T-helper 17 cell (primary cell): ENCODE data around the gene TULP3. TPM values are rescaled to one million over a fixed set of nuclear protein-coding genes. Genes with fewer than 3 reads are reported as not detected.

ENCODE experiments used
- ATAC-seq: fragments of 150-1000 bp; cut with Tn5 transposase; 2 replicates; pipeline ENCODE4 v1.10.0; 2021; ENCODE audit warnings: mild to moderate bottlenecking, moderate library complexity
- DNase-seq, 3 donors: peaks; one replicate each; pipeline versions ENCODE4 v3.0.0 to v3.0.0-alpha.2; 2020 to 2021
- H3K9me3 ChIP-seq: one replicate; pipeline ENCODE4 v1.7.0; 2013; ENCODE audit warnings: low read length, mild to moderate bottlenecking; ENCODE audit not compliant: control insufficient read depth, poor library complexity, severe bottlenecking
- H3K27ac Mint-ChIP-seq: one replicate; pipeline ENCODE4 v1.8.0; 2022; ENCODE audit warnings: mild to moderate bottlenecking, moderate library complexity, mixed read lengths
- H3K27me3 Mint-ChIP-seq: one replicate; pipeline ENCODE4 v1.8.0; 2022; ENCODE audit warnings: mixed read lengths
- H3K36me3 Mint-ChIP-seq: one replicate; pipeline ENCODE4 v1.8.0; 2022; ENCODE audit warnings: low read depth, mixed read lengths
- H3K4me1 Mint-ChIP-seq: one replicate; pipeline ENCODE4 v1.8.0; 2022; ENCODE audit warnings: mild to moderate bottlenecking, mixed read lengths
- H3K4me3 Mint-ChIP-seq: one replicate; pipeline ENCODE4 v1.8.0; 2022; ENCODE audit warnings: mild to moderate bottlenecking, moderate library complexity, mixed read lengths
- total RNA-seq, 4 donors: library from RNA in 2 of 4; stranded (reverse) in 2 of 4; gene quantifications; one replicate each; pipeline ENCODE4 v1.2.3 and lab custom pipeline; 2022 to 2026

The TULP3 gene
- total RNA-seq, 2 donors from 2014 or later, result 6.3 to 7.9 TPM

DNA sequence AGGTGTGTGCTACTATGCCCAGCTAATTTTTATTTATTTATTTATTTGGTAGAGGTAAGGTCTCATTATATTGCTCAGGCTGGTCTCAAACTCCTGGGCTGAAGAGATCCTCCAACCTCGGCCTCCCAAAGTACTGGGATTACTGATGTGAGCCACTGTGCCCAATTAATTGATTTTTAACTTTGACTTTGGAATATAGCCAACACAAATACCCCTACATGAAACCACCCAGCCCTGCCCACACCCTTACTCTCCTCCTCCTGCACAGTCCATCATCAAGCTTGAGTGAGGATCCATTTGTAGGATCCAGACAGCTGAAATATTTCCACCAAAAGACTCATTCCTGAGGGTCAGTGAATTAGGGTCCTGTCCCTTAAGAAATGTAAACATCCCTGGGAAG, 65.2 kb downstream of the TULP3 start:
- Mint-ChIP-seq H3K27ac (no peak overlapping the region), H3K36me3 (peaks cover 10% of the 10 kb centered on the region), H3K27me3 (peaks cover 38% of the 10 kb centered on the region), H3K4me1 (peaks cover 6% of the 10 kb centered on the region), H3K4me3 (no peak overlapping the region)
- ATAC-seq, result no peak
- no peak for DNase-seq
- no peaks in the 10 kb centered on the region for H3K9me3 ChIP-seq

- peaks cover 10% of the 10 kb centered on the region for H3K36me3 Mint-ChIP-seq
- DNase-seq, result no peak
- H3K9me3 ChIP-seq, result no peaks in the 10 kb centered on the region
- no peak for ATAC-seq
- no peak overlapping the region for H3K27ac Mint-ChIP-seq
- H3K27me3 Mint-ChIP-seq, result peaks cover 51% of the 10 kb centered on the region
- peaks cover 7% of the 10 kb centered on the region for H3K4me1 Mint-ChIP-seq
- peak overlapping the region; percentile 79 for H3K4me3 Mint-ChIP-seq
These were observed 67.2 kb downstream of the TULP3 start for GRCh38 chr12:2957816-2958431.

DNA sequence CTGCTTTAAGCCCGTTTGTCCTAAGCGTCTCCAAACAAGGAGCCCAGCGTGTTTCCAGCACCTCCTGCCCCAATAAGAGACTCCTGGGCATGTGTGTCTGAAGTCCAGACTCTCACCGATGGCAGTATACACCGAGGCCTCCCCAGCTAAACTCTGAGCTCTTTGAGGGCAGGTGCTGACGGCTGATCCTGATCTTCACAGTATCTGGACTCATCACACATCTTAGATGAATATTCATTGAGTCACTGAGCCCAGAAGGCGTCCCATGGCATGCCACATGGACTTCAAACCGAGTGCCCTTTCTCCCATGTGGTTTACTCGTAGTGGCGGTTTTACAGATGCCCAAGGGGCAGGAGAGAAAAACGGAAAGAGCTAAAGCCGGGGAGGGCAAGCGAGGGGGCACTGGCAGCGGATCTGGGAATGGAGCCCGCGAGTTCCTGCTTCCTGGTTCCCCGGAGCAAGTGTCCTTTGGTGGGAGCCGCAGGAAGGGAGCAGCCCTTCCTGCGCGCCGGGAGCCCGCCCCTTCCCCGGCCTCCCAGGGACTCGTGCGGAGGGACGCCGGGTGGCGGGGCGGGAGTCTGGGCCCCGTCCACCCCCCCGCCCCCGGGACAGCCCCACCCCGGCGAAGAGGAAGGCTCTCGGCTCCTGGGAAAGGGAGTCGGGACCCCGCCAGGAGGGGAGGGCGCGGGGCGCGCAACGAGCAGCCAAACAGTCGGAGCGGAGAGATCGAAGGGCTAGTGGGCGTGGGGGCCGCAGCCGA, 67.9 kb downstream of the TULP3 start:
- peak overlapping the region; percentile 79 for H3K4me3 Mint-ChIP-seq
- no peaks in the 10 kb centered on the region for H3K9me3 ChIP-seq
- H3K36me3 Mint-ChIP-seq, result peaks cover 10% of the 10 kb centered on the region
- ATAC-seq (no peak), DNase-seq (no peak)
- no peak overlapping the region for H3K27ac Mint-ChIP-seq
- H3K4me1 Mint-ChIP-seq, result peaks cover 7% of the 10 kb centered on the region
- H3K27me3 Mint-ChIP-seq, result peaks cover 58% of the 10 kb centered on the region

DNA sequence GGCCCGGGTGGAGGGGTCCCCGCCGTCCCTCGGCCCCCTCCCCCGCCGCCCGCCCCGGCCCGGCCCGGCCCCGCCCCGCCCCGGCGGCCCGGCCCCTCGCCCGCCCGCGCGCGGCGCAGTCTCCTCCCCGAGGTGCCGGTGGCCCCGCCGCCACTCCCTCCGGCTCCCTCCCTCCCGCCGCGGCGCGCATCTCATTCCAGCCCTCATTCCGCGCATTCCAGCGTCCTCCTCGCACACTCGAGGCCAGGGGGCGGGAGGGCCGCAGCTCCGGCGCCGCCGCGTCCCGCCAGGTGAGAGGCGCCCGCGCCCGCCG, 68.5 kb downstream of the TULP3 start, which contains the start of gene TEAD4:
Gene TEAD4, plus strand, starts transcription at position 206 of the 313 bp plus-strand sequence.
- Mint-ChIP-seq H3K36me3 (peaks cover 10% of the 10 kb centered on the region), H3K27me3 (peaks cover 63% of the 10 kb centered on the region), H3K4me3 (peak within 1 kb of the TSS; percentile 81), H3K4me1 (peaks cover 7% of the 10 kb centered on the region), H3K27ac (no peak within 1 kb of the TSS)
- DNase-seq (no peak), ATAC-seq (no peak)
- no peaks in the 10 kb centered on the region for H3K9me3 ChIP-seq

GRCh38 chr12:2959505-2960389, 69.1 kb downstream of the TULP3 start:
- peaks cover 68% of the 10 kb centered on the region for H3K27me3 Mint-ChIP-seq
- no peak for DNase-seq
- peaks cover 10% of the 10 kb centered on the region for H3K36me3 Mint-ChIP-seq
- ATAC-seq, result no peak
- peak overlapping the region; percentile 81 for H3K4me3 Mint-ChIP-seq
- no peak overlapping the region for H3K27ac Mint-ChIP-seq
- H3K4me1 Mint-ChIP-seq, result peaks cover 7% of the 10 kb centered on the region
- H3K9me3 ChIP-seq, result no peaks in the 10 kb centered on the region

DNA sequence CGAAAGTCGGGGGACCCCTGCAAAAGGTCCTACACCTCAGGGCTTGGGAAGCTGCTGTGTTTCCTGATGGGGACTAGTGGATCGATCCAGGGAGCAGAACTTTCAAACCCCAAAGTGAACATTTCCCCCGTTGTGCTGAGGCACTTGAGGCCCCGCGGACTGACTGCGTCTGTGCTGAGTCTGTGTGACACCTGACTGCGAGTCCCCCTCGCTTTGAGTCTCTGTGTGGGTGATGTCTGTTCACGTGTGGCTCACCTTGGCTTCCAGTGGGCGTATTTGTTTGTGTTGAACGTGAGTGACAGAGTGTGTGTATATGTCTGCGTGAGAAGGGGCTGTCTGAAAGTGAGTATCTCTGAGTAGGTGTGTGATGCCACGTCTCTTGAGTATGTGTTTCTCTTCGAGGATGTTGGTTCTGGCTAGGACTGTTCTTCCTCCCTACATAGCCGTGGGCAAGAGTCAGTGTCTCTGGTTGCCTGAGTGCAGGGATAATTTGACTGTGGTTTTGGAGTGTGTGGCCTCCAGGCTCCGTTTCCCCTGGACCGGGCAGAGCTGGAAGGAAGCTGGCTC, 69.8 kb downstream of the TULP3 start:
- Mint-ChIP-seq H3K27ac (no peak overlapping the region), H3K4me1 (peaks cover 7% of the 10 kb centered on the region), H3K27me3 (peaks cover 70% of the 10 kb centered on the region), H3K4me3 (peak overlapping the region; percentile 81), H3K36me3 (peaks cover 10% of the 10 kb centered on the region)
- H3K9me3 ChIP-seq, result no peaks in the 10 kb centered on the region
- no peak for DNase-seq
- no peak for ATAC-seq

- H3K4me3 Mint-ChIP-seq, result peak overlapping the region; percentile 81
- DNase-seq (no peak), ATAC-seq (no peak)
- H3K9me3 ChIP-seq, result no peaks in the 10 kb centered on the region
- H3K27me3 Mint-ChIP-seq, result peaks cover 67% of the 10 kb centered on the region
- peaks cover 7% of the 10 kb centered on the region for H3K4me1 Mint-ChIP-seq
- H3K36me3 Mint-ChIP-seq, result peaks cover 10% of the 10 kb centered on the region
- H3K27ac Mint-ChIP-seq, result no peak overlapping the region
These were observed 70.4 kb downstream of the TULP3 start for GRCh38 chr12:2960996-2961616.

- Mint-ChIP-seq H3K4me1 (peaks cover 7% of the 10 kb centered on the region), H3K4me3 (no peak overlapping the region), H3K27me3 (peaks cover 61% of the 10 kb centered on the region), H3K27ac (no peak overlapping the region), H3K36me3 (peaks cover 10% of the 10 kb centered on the region)
- no peaks in the 10 kb centered on the region for H3K9me3 ChIP-seq
- DNase-seq, result no peak
- ATAC-seq, result no peak
These were observed 71.0 kb downstream of the TULP3 start for GRCh38 chr12:2961705-2962104.

DNA sequence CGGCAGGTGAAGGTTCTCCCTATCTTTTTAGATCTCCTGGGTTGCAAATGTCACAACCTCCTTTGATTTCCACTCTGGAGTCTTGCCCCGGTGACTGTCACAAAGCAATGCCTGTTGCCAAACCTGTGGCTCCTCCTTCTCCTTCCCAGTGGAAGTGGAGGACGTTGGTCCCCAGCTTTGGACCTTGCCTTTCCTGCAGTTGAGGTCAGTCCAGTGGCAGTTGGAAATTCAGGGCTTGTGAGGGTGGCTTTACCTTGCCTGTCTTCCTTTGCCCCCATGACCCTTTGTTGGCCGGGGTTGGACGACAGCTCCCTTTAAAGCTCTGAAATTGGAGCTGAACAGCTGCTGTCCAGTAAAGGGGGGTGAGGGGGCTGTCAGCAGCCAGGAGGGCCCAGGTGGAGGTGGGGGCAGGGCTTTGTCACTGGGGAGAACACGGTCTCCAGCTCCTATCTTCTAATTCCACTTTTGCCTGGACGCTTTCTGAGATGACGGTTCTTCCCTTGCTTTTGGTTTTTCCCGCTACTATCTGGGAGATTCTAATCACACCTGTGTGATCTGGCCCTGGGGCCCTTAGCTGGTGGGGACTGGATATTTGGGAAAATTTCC, 72.6 kb downstream of the TULP3 start:
- peaks cover 7% of the 10 kb centered on the region for H3K4me1 Mint-ChIP-seq
- no peak overlapping the region for H3K27ac Mint-ChIP-seq
- peaks cover 46% of the 10 kb centered on the region for H3K27me3 Mint-ChIP-seq
- DNase-seq (no peak), ATAC-seq (no peak)
- no peaks in the 10 kb centered on the region for H3K9me3 ChIP-seq
- H3K36me3 Mint-ChIP-seq, result peaks cover 7% of the 10 kb centered on the region
- no peak overlapping the region for H3K4me3 Mint-ChIP-seq

DNA sequence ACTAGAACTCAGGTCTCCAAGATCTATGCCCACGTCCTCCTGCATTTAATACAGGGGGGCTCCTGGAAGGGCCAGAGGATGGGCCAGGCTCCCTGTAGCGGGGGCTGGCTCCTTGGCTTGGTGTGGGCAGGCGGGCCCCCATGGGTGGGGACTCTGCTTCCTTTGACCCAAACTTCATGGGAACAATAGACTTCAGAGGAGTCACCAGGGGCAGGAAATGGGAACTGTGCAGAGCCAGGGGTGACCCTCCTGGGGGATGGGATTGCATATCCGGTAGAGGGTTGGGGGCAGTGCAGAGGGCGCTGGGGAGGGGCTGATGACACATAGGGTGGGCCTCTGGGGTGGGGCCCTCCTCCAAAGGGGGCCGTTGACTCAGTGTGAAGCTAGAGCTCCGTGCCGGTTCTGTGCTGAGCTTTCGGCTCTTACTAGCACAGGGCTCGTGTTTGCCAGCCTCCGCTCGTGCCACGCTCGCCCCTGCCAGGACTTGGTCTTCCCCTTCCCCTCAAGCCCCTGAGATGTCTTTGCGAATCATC, 73.1 kb downstream of the TULP3 start:
- Mint-ChIP-seq H3K27me3 (peaks cover 41% of the 10 kb centered on the region), H3K4me1 (peaks cover 7% of the 10 kb centered on the region), H3K27ac (no peak overlapping the region), H3K36me3 (peaks cover 5% of the 10 kb centered on the region), H3K4me3 (no peak overlapping the region)
- H3K9me3 ChIP-seq, result no peaks in the 10 kb centered on the region
- ATAC-seq (no peak), DNase-seq (no peak)

- no peak overlapping the region for H3K4me3 Mint-ChIP-seq
- ATAC-seq (no peak), DNase-seq (no peak)
- no peak overlapping the region for H3K27ac Mint-ChIP-seq
- H3K9me3 ChIP-seq, result no peaks in the 10 kb centered on the region
- peaks cover 3% of the 10 kb centered on the region for H3K36me3 Mint-ChIP-seq
- H3K4me1 Mint-ChIP-seq, result peaks cover 3% of the 10 kb centered on the region
- H3K27me3 Mint-ChIP-seq, result peaks cover 36% of the 10 kb centered on the region
These were observed 77.0 kb downstream of the TULP3 start for GRCh38 chr12:2967651-2968050.

DNA sequence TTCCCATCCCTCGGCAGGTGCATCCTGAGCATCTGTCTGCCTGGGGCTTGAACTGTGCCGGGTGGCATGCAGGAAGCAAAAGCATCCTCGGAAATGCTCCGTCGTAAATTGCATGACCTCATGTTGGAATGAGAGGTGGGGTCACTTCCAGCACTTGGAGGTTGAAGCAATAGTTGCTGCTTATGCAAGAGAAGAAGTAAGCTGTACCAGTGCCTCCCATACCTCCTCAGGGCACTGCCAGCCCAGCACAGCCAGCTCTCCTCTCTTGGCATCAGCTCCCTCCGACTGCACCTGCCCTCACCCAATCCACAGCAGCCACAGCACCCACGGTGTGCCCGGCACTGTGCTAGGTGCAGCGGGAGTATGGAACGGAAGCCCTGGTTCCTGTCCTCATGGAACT, 80.1 kb downstream of the TULP3 start:
- no peak for ATAC-seq
- Mint-ChIP-seq H3K4me1 (peaks cover 3% of the 10 kb centered on the region), H3K27ac (no peak overlapping the region), H3K4me3 (no peak overlapping the region), H3K27me3 (peaks cover 25% of the 10 kb centered on the region), H3K36me3 (peaks cover 3% of the 10 kb centered on the region)
- DNase-seq, result no peak
- no peaks in the 10 kb centered on the region for H3K9me3 ChIP-seq
